H1 (cell line): ENCODE data around the gene TMEM144. TPM values are rescaled to one million over a fixed set of nuclear protein-coding genes. Genes with fewer than 3 reads are reported as not detected.
"Not testable (repeated sequence)": the region's sequence is repeated elsewhere in the genome, so short reads cannot be mapped to it uniquely, and the experiment has no call there.

ENCODE experiments used
- CTCF ChIA-PET: fragments of 300-600 bp; sonication (Branson Sonifier 250); formaldehyde crosslinking; loops from one replicate; lab custom pipeline; 2021; ENCODE audit not compliant: partially characterized antibody; lab: Charles Lee
- POLR2A ChIA-PET: fragments of 300-600 bp; sonication (Branson Sonifier 250); formaldehyde crosslinking; loops from one replicate; lab custom pipeline; 2021; ENCODE audit warnings: inconsistent platforms; ENCODE audit not compliant: partially characterized antibody; lab: Charles Lee
- DNase-seq, 2 experiments: peaks; one replicate each; pipeline versions ENCODE4 v3.0.0 to v3.0.0-alpha.2; 2010 to 2022; ENCODE audit warnings: low spot score in 2 of 2, low read depth in 1 of 2, mixed read lengths in 1 of 2
- FAIRE-seq: peaks from 2 replicates; lab custom pipeline; 2011; peaks lifted over from hg19 to GRCh38; lab: Jason Lieb, UNC
- H2AFZ ChIP-seq: 2 replicates; pipeline ENCODE4 v1.8.1; 2012; ENCODE audit warnings: low read length, inconsistent platforms
- H2AK5ac ChIP-seq: 2 replicates; pipeline ENCODE4 v1.6.1; 2013; ENCODE audit warnings: low read depth, low read length
- H2BK120ac ChIP-seq: replicated peaks from 2 replicates; pipeline ENCODE3; 2013; ENCODE audit warnings: low read depth, low read length, inconsistent platforms
- H2BK12ac ChIP-seq: 2 replicates; pipeline ENCODE4 v1.6.1; 2013; ENCODE audit warnings: low read depth, low read length
- H2BK15ac ChIP-seq: 2 replicates; pipeline ENCODE4 v1.6.1; 2013; ENCODE audit warnings: low read length
- H2BK20ac ChIP-seq: 2 replicates; pipeline ENCODE4 v1.6.1; 2013; ENCODE audit warnings: low read length
- H2BK5ac ChIP-seq: 2 replicates; pipeline ENCODE4 v1.6.1; 2013; ENCODE audit warnings: low read depth, low read length
- H3K14ac ChIP-seq: 2 replicates; pipeline ENCODE4 v1.6.1; 2013; ENCODE audit warnings: inconsistent platforms; ENCODE audit not compliant: insufficient read length
- H3K18ac ChIP-seq: 2 replicates; pipeline ENCODE4 v1.6.1; 2013; ENCODE audit warnings: low read length; ENCODE audit errors: extremely low read depth
- H3K23ac ChIP-seq: 2 replicates; pipeline ENCODE4 v1.6.1; 2013; ENCODE audit warnings: inconsistent platforms; ENCODE audit not compliant: insufficient read length
- H3K23me2 ChIP-seq: 2 replicates; pipeline ENCODE4 v1.6.1; 2013; ENCODE audit warnings: low read depth, low read length
- H3K27ac ChIP-seq: 2 replicates; pipeline ENCODE4 v1.6.1; 2011; ENCODE audit warnings: low read depth, low read length, inconsistent platforms
- H3K27me3 ChIP-seq, 4 experiments: replicated peaks in 1 of 4; 1 replicate in 1 of 4; 2 replicates in 3 of 4; pipeline versions ENCODE4 v1.6.1 to v1.8.1; 2011 to 2013; ENCODE audit warnings: low read length in 3 of 4, mild to moderate bottlenecking in 3 of 4, inconsistent platforms in 2 of 4, mixed read lengths in 2 of 4, moderate library complexity in 1 of 4; ENCODE audit not compliant: control insufficient read depth in 3 of 4, insufficient read depth in 3 of 4; ENCODE audit errors: extremely low read depth in 1 of 4
- H3K36me3 ChIP-seq, 4 experiments: 2 replicates each; pipeline versions ENCODE4 v1.6.1 to v1.8.1; 2011 to 2013; ENCODE audit warnings: mild to moderate bottlenecking in 4 of 4, low read length in 3 of 4, moderate library complexity in 2 of 4, control low read depth in 1 of 4, inconsistent platforms in 1 of 4; ENCODE audit not compliant: insufficient read depth in 4 of 4, control insufficient read depth in 2 of 4
- H3K4ac ChIP-seq: replicated peaks from 2 replicates; pipeline ENCODE3; 2013; ENCODE audit warnings: low read length, low read depth, mixed read lengths, inconsistent platforms; ENCODE audit not compliant: insufficient read length
- H3K4me1 ChIP-seq, 4 experiments: replicated peaks in 1 of 4; 1 replicate in 1 of 4; 2 replicates in 3 of 4; pipeline versions ENCODE4 v1.6.1 to v1.8.1; 2011 to 2013; ENCODE audit warnings: low read length in 3 of 4, inconsistent platforms in 2 of 4, mixed read lengths in 1 of 4; ENCODE audit not compliant: insufficient read depth in 4 of 4, control insufficient read depth in 3 of 4
- H3K4me2 ChIP-seq, 2 experiments: 2 replicates each; pipeline versions ENCODE4 v1.6.1 to v1.8.1; 2011 to 2013; ENCODE audit warnings: low read depth in 2 of 2, low read length in 2 of 2, control low read depth in 1 of 2, inconsistent platforms in 1 of 2, mild to moderate bottlenecking in 1 of 2; ENCODE audit not compliant: insufficient read depth in 1 of 2
- H3K4me3 ChIP-seq, 4 experiments: fragments of 200-600, 300-600 bp in 1 of 4; sonication (generic), shearing (Covaris generic), sonication (Bioruptor Twin) in 1 of 4; 2 replicates each; pipeline versions ENCODE4 v1.5.1 to v1.8.1; 2011 to 2016; ENCODE audit warnings: low read length in 4 of 4, low read depth in 3 of 4, control low read depth in 2 of 4, inconsistent platforms in 2 of 4, mild to moderate bottlenecking in 2 of 4, mixed read lengths in 1 of 4, moderate library complexity in 1 of 4; ENCODE audit not compliant: insufficient read depth in 2 of 4; ENCODE audit errors: extremely low read depth in 1 of 4
- H3K56ac ChIP-seq: replicated peaks from 2 replicates; pipeline ENCODE3; 2013; ENCODE audit warnings: low read depth, mild to moderate bottlenecking, mixed read lengths, low read length, inconsistent platforms; ENCODE audit not compliant: insufficient read length
- H3K79me1 ChIP-seq: 2 replicates; pipeline ENCODE4 v1.6.1; 2013; ENCODE audit warnings: low read depth, low read length, control low read depth
- H3K79me2 ChIP-seq, 2 experiments: 2 replicates each; pipeline versions ENCODE4 v1.6.1 to v1.8.1; 2012 to 2013; ENCODE audit warnings: low read length in 2 of 2, mild to moderate bottlenecking in 2 of 2, inconsistent platforms in 1 of 2; ENCODE audit not compliant: insufficient read depth in 2 of 2, control insufficient read depth in 1 of 2
- H3K9ac ChIP-seq, 4 experiments: replicated peaks in 1 of 4; 1 replicate in 1 of 4; 2 replicates in 3 of 4; pipeline versions ENCODE4 v1.6.1 to v1.8.1; 2011 to 2013; ENCODE audit warnings: low read depth in 3 of 4, low read length in 3 of 4, control low read depth in 2 of 4, mild to moderate bottlenecking in 2 of 4, moderate library complexity in 2 of 4, inconsistent platforms in 1 of 4; ENCODE audit errors: extremely low read depth in 1 of 4
- H3K9me3 ChIP-seq, 2 experiments: 2 replicates each; pipeline versions ENCODE4 v1.6.1 to v1.8.1; 2012 to 2013; ENCODE audit warnings: mild to moderate bottlenecking in 2 of 2, moderate library complexity in 2 of 2, control low read depth in 1 of 2, inconsistent platforms in 1 of 2, low read depth in 1 of 2, low read length in 1 of 2, mixed read lengths in 1 of 2; ENCODE audit not compliant: insufficient read depth in 2 of 2
- H4K20me1 ChIP-seq, 2 experiments: replicated peaks in 1 of 2; 2 replicates each; pipeline versions ENCODE3 to v1.8.1; 2011 to 2013; ENCODE audit warnings: inconsistent platforms in 2 of 2, low read length in 2 of 2, mild to moderate bottlenecking in 1 of 2; ENCODE audit not compliant: insufficient read depth in 2 of 2, control insufficient read depth in 1 of 2
- H4K5ac ChIP-seq: 2 replicates; pipeline ENCODE4 v1.6.1; 2013; ENCODE audit warnings: low read length, low read depth, mixed read lengths, inconsistent platforms; ENCODE audit not compliant: insufficient read length
- H4K8ac ChIP-seq: 2 replicates; pipeline ENCODE4 v1.8.0; 2013; ENCODE audit warnings: mild to moderate bottlenecking, moderate library complexity, low read length, inconsistent platforms; ENCODE audit not compliant: insufficient read depth; ENCODE audit errors: extremely low read depth
- H4K91ac ChIP-seq: replicated peaks from 2 replicates; pipeline ENCODE3; 2013; ENCODE audit warnings: low read length, mixed read lengths, inconsistent platforms; ENCODE audit not compliant: insufficient read length
- CEBPB ChIP-seq: IDR thresholded peaks from 2 replicates; pipeline ENCODE4 v1.6.1; 2012; ENCODE audit warnings: low read depth, low read length
- KDM4A ChIP-seq: IDR thresholded peaks from one replicate; pipeline ENCODE4 v1.7.1; 2012; ENCODE audit warnings: low read depth, mild to moderate bottlenecking, moderate library complexity, low read length, inconsistent platforms; ENCODE audit not compliant: severe bottlenecking
- KDM5A ChIP-seq: fragments of 200-600 bp; IDR thresholded peaks from 2 replicates; pipeline ENCODE4 v1.7.1; 2012; ENCODE audit warnings: mild to moderate bottlenecking, low read length, inconsistent platforms, mixed read lengths
- POLR2AphosphoS5 ChIP-seq: IDR thresholded peaks from 2 replicates; pipeline ENCODE4 v1.6.1; 2011; ENCODE audit warnings: low read depth, low read length
- SRF ChIP-seq: IDR thresholded peaks from 2 replicates; pipeline ENCODE4 v1.6.1; 2011; ENCODE audit warnings: mild to moderate bottlenecking, low read depth, low read length, moderate library complexity
- WGBS, 2 experiments: shearing (Covaris generic) in 1 of 2; methylation state at CpG; one replicate each; pipeline versions ENCODE4 v1.1.6 to v1.1.7; 2013 to 2015; ENCODE audit warnings: low lambda C conversion rate in 2 of 2, mixed read lengths in 2 of 2, inconsistent platforms in 1 of 2, low coverage in 1 of 2, missing lambda C conversion rate in 1 of 2; ENCODE audit not compliant: insufficient replicate concordance in 2 of 2, insufficient coverage in 1 of 2, insufficient read length in 1 of 2; ENCODE audit errors: extremely low coverage in 1 of 2, missing lambda C conversion rate in 1 of 2; 5-methylcytosine and 5-hydroxymethylcytosine counted together
- polyA plus RNA-seq, 7 experiments: library from polyadenylated mRNA; depleted of rRNA in 3 of 7; stranded (reverse) in 5 of 7; unstranded in 2 of 7; fragments of >200 nt in 5 of 7; fragments of 200-250 nt in 2 of 7; gene quantifications; 1 replicate in 5 of 7; 2 replicates in 1 of 7; 4 replicates in 1 of 7; pipeline versions ENCODE4 v1.2.1 to v1.2.3, GENCODE V29; 2011 to 2013; ENCODE audit warnings: missing spikeins in 2 of 7, mixed read lengths in 2 of 7
- total RNA-seq: library from RNA; stranded (reverse); fragmentation: NEBNext Ultra II Directional; extraction: Animal tissue kit (Norgen Biotek cat#: 25700); gene quantifications from 2 replicates; pipeline ENCODE4 v1.2.1, GENCODE V29; 2021
- TF ChIP-seq, protein P1 (sequence below): IDR thresholded peaks from 2 replicates; pipeline ENCODE4 v1.6.1; 2011; ENCODE audit warnings: low read depth, mild to moderate bottlenecking, low read length; ENCODE audit not compliant: insufficient read depth

Gene TMEM144
- total and polyA plus RNA-seq, 2 of the 8 experiments (the other 6 are each of a cell fraction or from before 2014, with no cell fraction given) = 1.9 to 2.6 TPM

DNA sequence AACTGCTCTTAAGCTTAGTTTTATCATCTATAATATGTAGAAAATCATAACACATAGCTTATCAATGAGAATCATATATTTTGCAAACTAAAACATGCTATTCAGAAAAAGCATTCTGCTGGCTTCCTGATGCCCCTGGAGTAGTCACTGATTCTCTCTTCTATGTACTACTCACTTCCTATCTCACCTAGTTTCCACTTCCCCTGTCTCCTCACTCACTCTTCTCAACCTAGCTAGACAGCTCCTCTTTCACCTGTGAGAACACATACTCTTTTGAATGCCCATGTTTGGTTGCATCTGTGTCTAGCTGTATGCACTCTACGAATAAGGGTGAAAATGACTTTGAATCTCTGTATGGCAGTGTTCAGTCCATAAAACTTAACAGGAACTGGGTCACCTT lies 9.3 kb downstream of the TMEM144 start (continued):
- TF ChIP-seq, protein P1, sequence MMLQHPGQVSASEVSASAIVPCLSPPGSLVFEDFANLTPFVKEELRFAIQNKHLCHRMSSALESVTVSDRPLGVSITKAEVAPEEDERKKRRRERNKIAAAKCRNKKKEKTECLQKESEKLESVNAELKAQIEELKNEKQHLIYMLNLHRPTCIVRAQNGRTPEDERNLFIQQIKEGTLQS = no peak
- no peak for TF ChIP-seq CEBPB
- no peak for TF ChIP-seq KDM5A
- no peak for TF ChIP-seq POLR2AphosphoS5
- TF ChIP-seq KDM4A = no peak
- TF ChIP-seq SRF = no peak

GRCh38 chr4:158224318-158224717 lies 14.0 kb downstream of the TMEM144 start:
- H2BK120ac ChIP-seq, H3K23me2 ChIP-seq, FAIRE-seq, H3K9me3 ChIP-seq, H2BK15ac ChIP-seq, H3K36me3 ChIP-seq, H3K18ac ChIP-seq, H2BK5ac ChIP-seq, H3K27me3 ChIP-seq, H3K23ac ChIP-seq, H2AK5ac ChIP-seq, H3K79me1 ChIP-seq, H2AFZ ChIP-seq, H3K4me2 ChIP-seq, POLR2A ChIA-PET, H3K4me3 ChIP-seq, H4K20me1 ChIP-seq, H3K9ac ChIP-seq, H3K4me1 ChIP-seq, H3K4ac ChIP-seq, H3K14ac ChIP-seq, H3K56ac ChIP-seq, H3K79me2 ChIP-seq, H4K8ac ChIP-seq, H2BK20ac ChIP-seq, H3K27ac ChIP-seq, DNase-seq, H4K5ac ChIP-seq, H4K91ac ChIP-seq, H2BK12ac ChIP-seq: not testable (repeated sequence)
- CTCF ChIA-PET = interaction anchor here (1.6 to 1.8 kb wide), 2 partner anchors 16 to 31 kb away, joined by 4 to 5 read pairs; no protein-coding TSS in a partner anchor
- WGBS, 2 experiments = 100% methylated on average over 4 of the region's 4 CpGs; no CpG with 5 or more reads in 1 of the 2 experiments
